ENCODE measurements around the gene KRTAP10-12.

The KRTAP10-12 gene

DNA sequence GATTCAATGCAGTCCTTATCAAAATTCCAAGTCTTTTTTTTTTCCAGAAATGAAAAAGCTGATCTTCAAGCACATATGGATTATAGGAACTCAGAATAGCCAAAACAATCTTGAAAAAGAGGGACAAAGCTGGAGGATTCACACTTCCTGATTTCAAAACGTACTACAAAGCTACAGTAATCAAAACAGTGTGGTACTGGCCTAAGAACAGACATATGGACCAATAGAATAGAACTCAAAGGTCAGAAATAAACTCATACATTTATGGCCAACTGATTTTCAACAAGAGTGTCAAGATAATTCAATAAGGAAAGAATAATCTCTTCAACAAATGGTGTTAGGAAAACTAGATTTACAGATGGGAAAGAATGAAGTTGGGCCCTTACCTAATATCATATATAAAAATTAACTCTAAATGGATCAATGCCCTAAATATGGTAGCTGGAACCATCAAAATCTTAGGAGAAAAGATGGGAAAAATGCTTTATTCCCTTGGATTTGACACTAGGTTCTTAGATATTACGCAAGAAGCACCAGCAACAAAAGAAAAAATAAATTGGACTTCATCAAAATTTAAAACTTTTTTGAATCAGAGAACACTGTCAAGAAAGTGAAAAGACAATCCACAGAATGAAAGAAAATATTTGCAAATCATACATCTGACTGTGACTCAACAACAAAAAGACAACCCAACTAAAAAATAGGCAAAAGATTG lies 4.0 kb upstream of the KRTAP10-12 start:
- Histone ChIP-seq H3K27me3 (ENCODE audit: control insufficient read depth, insufficient read depth, low read length) (no peaks in the 10 kb centered on the region), H3K9ac (ENCODE audit: low read length) (no peak overlapping the region), H3K4me1 (ENCODE audit: control insufficient read depth, low read depth, low read length) (peaks cover 5% of the 10 kb centered on the region), H3K4me3 (ENCODE audit: low read length) (no peak overlapping the region), H3K36me3 (ENCODE audit: control insufficient read depth, low read depth, low read length) (no peaks in the 10 kb centered on the region), H3K27ac (ENCODE audit: low read length) (no peak overlapping the region), H3K9me3 (ENCODE audit: control insufficient read depth, low read depth, low read length) (peaks cover 12% of the 10 kb centered on the region)

DNA sequence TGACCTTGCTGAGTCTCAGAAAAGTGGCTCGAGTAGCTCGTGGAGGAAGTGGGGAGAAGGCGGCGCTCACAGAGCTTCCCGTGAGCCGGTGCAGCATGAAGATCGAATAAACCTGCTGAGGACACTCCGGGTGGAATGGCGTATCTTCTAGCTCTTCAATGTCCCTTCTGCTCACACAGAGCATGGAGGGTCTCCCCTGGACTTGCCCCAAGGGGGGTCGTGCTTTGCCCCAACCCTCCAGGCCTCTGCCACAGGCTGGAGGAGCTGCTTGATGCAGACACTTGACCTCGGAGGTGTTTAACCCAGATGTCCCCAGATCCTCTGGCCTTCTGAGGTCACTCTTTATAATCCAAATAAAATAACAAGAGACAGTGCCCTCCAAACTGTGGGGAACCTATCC lies 2.2 kb upstream of the KRTAP10-12 start:
- Histone ChIP-seq H3K27ac (ENCODE audit: low read length) (no peak overlapping the region), H3K9me3 (ENCODE audit: control insufficient read depth, low read depth, low read length) (peaks cover 12% of the 10 kb centered on the region), H3K36me3 (ENCODE audit: control insufficient read depth, low read depth, low read length) (no peaks in the 10 kb centered on the region), H3K27me3 (ENCODE audit: control insufficient read depth, insufficient read depth, low read length) (no peaks in the 10 kb centered on the region), H3K4me1 (ENCODE audit: control insufficient read depth, low read depth, low read length) (peaks cover 11% of the 10 kb centered on the region), H3K9ac (ENCODE audit: low read length) (no peak overlapping the region), H3K4me3 (ENCODE audit: low read length) (no peak overlapping the region)

DNA sequence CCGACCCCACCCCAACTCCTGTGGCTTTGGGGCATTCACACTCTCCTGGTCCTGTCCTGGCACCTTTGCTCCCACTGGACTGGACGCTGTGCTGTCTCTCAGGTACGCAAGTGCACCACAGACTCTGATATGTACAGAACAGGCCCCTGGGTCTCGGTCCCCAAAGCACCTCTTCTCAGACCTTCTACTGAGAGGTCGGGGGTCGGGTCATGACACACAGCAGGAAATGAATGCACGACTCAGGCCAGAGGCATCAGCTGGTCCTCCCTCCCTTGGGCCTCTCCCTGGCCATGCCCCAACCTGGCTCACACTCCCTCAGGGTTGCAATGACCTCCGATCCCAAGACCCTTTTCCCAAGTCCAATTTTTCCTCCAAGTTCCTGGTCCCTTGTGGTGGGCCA lies 1.8 kb upstream of the KRTAP10-12 start:
- Histone ChIP-seq H3K4me3 (ENCODE audit: low read length) (no peak overlapping the region), H3K36me3 (ENCODE audit: control insufficient read depth, low read depth, low read length) (no peaks in the 10 kb centered on the region), H3K4me1 (ENCODE audit: control insufficient read depth, low read depth, low read length) (peaks cover 15% of the 10 kb centered on the region), H3K9me3 (ENCODE audit: control insufficient read depth, low read depth, low read length) (peaks cover 12% of the 10 kb centered on the region), H3K9ac (ENCODE audit: low read length) (no peak overlapping the region), H3K27ac (ENCODE audit: low read length) (no peak overlapping the region), H3K27me3 (ENCODE audit: control insufficient read depth, insufficient read depth, low read length) (no peaks in the 10 kb centered on the region)

DNA sequence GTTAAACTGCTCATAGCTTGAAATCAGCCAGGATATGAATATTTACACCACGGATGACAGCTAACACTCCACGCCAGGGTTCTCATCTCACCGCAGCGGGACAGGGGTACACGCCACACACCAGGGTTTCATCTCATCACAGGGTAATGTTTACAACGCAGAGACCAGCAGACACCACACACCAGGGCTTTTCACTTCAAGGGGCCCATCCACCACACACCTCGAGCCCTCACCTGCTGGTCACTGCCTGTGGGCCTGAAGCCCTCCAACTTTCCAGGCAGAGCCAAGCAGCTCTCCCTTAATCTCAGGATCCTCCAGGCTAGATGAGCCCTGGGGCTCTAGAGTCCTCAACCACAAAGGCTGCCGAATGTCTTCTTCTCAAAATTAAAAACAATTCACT lies 1.3 kb upstream of the KRTAP10-12 start:
- H3K27ac ChIP-seq (ENCODE audit: low read length), result no peak overlapping the region
- peaks cover 17% of the 10 kb centered on the region for H3K4me1 ChIP-seq (ENCODE audit: control insufficient read depth, low read depth, low read length)

DNA sequence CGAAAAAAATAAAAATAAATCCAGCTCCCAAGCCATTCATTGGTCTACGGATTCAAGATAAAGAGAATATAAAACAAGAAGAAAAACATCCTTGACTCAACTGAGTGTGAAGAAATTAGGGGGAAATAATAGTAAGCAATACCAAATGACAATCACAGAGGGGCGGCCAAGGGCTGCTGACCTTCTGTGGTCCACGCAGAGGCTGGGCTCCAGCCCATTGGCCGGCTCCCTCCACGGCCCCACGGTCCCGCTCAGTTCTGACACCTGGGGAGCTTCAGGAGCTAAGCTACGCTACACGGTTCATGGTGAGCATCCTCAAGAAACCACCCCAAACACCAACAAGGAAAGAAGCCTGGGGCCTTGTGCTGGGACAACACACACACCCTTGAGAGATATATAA lies 400 bp upstream of the KRTAP10-12 start:
- no peaks in the 10 kb centered on the region for H3K27me3 ChIP-seq (ENCODE audit: control insufficient read depth, insufficient read depth, low read length)
- no peak overlapping the region for H3K9ac ChIP-seq (ENCODE audit: low read length)

More for the DNA sequence above, 1.3 kb upstream of the KRTAP10-12 start:
- H3K36me3 ChIP-seq (ENCODE audit: control insufficient read depth, low read depth, low read length), result no peaks in the 10 kb centered on the region
- H3K9ac ChIP-seq (ENCODE audit: low read length), result no peak overlapping the region
- peaks cover 12% of the 10 kb centered on the region for H3K9me3 ChIP-seq (ENCODE audit: control insufficient read depth, low read depth, low read length)
- no peaks in the 10 kb centered on the region for H3K27me3 ChIP-seq (ENCODE audit: control insufficient read depth, insufficient read depth, low read length)
- no peak overlapping the region for H3K4me3 ChIP-seq (ENCODE audit: low read length)

DNA sequence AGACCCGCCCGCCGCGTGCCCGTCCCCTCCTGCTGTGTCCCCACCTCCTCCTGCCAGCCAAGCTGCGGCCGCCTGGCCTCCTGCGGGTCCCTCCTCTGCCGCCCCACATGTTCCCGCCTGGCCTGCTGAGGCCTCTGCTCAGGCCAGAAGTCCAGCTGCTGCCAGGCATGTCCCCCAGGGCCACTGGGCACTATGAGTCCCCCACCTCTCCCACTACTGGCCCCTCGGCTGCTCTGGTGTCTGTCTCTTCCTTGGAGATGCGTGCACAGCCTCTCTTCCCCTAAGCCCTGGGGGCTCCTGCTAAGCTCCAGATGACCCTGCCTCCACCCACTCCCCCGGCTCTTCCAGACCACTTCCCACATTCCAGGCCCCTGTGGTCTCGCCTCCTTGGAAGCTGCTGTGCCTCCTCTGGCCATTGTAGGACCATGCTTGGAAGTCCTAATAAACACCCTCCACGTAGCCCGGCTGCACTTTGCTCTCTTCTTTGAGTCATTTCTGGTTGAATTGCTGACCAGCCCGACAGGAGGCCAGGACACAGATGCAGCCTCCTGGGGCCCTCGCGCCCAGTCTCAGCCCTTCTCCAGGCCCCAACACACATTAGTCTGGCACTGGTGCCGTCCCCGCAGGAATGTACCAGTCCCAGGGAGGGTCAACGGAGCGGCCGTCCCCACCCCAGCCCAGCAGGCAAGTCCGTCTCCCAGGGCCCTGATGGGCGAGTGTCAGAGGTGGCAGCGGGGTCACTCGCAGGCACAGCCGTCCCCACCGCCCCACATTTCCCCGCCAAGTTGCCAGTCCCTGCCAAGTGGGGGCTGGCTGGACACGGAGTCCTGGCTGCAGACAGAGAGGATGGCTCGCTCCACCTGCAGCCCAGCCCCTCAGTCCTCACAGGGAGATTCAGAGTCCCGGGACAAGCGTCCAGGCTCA lies 1.1 kb downstream of the KRTAP10-12 start:
- Histone ChIP-seq H3K27me3 (ENCODE audit: control insufficient read depth, insufficient read depth, low read length) (no peaks in the 10 kb centered on the region), H3K9ac (ENCODE audit: low read length) (no peak overlapping the region), H3K4me3 (ENCODE audit: low read length) (no peak overlapping the region), H3K9me3 (ENCODE audit: control insufficient read depth, low read depth, low read length) (peaks cover 5% of the 10 kb centered on the region), H3K36me3 (ENCODE audit: control insufficient read depth, low read depth, low read length) (no peaks in the 10 kb centered on the region), H3K27ac (ENCODE audit: low read length) (no peak overlapping the region), H3K4me1 (ENCODE audit: control insufficient read depth, low read depth, low read length) (peaks cover 25% of the 10 kb centered on the region)

More for the DNA sequence above, 400 bp upstream of the KRTAP10-12 start:
- Histone ChIP-seq H3K4me3 (ENCODE audit: low read length) (no peak overlapping the region), H3K9me3 (ENCODE audit: control insufficient read depth, low read depth, low read length) (peaks cover 12% of the 10 kb centered on the region), H3K27ac (ENCODE audit: low read length) (no peak overlapping the region), H3K36me3 (ENCODE audit: control insufficient read depth, low read depth, low read length) (no peaks in the 10 kb centered on the region), H3K4me1 (ENCODE audit: control insufficient read depth, low read depth, low read length) (peaks cover 19% of the 10 kb centered on the region)

DNA sequence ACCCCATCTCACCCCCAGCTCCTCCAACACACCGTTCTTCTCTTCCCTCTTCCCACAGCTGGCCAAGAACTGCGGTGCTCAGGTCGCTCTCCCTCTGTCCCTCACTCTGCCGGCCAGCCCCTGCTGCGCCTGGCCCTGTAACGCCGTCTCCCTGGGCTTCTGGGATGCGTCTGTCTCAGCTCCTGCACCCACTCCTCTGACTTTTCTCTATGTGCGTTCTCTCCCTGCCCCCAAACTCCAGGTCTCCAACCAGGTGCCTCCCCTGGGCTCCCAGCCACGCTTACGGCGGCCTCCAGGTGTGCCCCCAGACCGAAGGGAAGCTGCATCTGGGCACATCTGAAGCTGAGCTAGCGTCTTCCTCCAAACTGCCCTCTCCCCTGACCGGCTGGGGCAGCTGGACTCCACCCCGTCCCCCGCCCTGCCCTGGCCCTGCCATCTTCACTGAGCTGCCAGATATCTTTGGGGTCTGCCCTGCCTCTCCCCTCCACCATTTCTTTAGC lies 2.6 kb downstream of the KRTAP10-12 start:
- Histone ChIP-seq H3K9ac (ENCODE audit: low read length) (no peak overlapping the region), H3K27ac (ENCODE audit: low read length) (no peak overlapping the region), H3K4me1 (ENCODE audit: control insufficient read depth, low read depth, low read length) (peaks cover 39% of the 10 kb centered on the region), H3K36me3 (ENCODE audit: control insufficient read depth, low read depth, low read length) (no peaks in the 10 kb centered on the region), H3K9me3 (ENCODE audit: control insufficient read depth, low read depth, low read length) (no peaks in the 10 kb centered on the region), H3K27me3 (ENCODE audit: control insufficient read depth, insufficient read depth, low read length) (peaks cover 4% of the 10 kb centered on the region), H3K4me3 (ENCODE audit: low read length) (no peak overlapping the region)

DNA sequence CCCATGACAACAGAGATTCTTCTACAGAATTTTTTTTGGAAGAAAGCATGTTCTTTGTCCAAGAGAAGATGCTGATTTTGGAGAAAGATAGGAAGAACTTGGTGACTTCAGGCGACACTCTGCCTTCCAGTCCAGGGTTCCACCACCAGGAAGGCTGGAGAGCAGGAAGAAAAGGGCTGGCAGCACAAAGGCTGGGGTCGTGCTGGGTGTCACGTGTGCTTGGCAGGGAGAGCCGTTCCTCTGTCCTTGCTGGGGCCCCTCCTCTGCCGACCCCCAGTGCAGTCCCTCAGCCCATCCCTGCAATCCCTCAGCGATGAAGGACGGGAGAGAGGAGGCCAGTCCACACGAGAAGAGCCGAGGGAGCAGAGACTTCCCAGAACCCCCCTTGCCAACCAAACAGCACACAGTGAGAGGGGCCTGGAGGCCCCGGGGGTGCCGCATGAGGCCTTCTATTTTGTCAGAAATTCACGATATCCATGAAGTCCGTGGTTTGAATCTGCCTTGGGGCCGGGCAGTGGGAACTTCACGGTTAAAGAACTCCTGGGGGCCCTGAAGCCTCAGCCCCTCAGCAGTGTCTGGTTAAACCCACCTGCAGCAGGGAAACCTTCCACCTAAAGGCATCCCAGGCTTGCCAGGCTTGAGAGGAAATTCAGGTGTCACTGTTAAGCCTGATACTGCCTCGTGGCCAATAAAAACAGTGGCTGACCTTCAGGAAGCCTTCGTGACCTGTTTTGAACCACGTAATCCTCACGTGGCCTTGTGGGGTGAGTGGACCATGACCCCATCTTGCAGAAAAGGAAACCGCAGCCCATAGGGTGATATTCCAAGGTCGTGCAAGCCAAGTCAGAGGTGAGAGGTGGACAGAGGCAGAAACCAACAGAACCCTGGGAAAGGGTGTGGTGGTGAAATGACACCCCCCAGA lies 3.4 kb downstream of the KRTAP10-12 start:
- Histone ChIP-seq H3K4me3 (ENCODE audit: low read length) (no peak overlapping the region), H3K4me1 (ENCODE audit: control insufficient read depth, low read depth, low read length) (peaks cover 41% of the 10 kb centered on the region), H3K9me3 (ENCODE audit: control insufficient read depth, low read depth, low read length) (no peaks in the 10 kb centered on the region), H3K27ac (ENCODE audit: low read length) (no peak overlapping the region), H3K36me3 (ENCODE audit: control insufficient read depth, low read depth, low read length) (no peaks in the 10 kb centered on the region), H3K9ac (ENCODE audit: low read length) (no peak overlapping the region), H3K27me3 (ENCODE audit: control insufficient read depth, insufficient read depth, low read length) (peaks cover 9% of the 10 kb centered on the region)

DNA sequence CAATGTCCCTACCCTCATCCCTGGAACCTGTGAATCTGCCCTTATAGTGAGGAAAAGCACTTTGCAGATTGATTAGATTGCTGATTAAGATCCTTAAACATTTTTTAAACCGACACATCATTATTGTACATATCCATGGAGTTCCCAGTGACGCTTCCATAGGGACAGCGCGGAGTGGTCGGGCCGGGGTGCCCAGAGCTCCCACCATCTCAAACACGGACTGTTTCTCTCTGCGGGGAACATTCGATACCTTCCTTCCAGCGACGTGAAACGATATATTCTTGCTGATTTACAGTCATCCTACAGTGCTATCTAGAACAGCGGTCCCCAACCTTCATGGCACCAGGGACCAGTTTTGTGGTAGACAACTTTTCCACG lies 4.0 kb downstream of the KRTAP10-12 start:
- Histone ChIP-seq H3K27ac (ENCODE audit: low read length) (no peak overlapping the region), H3K9me3 (ENCODE audit: control insufficient read depth, low read depth, low read length) (no peaks in the 10 kb centered on the region), H3K4me3 (ENCODE audit: low read length) (no peak overlapping the region), H3K9ac (ENCODE audit: low read length) (no peak overlapping the region), H3K36me3 (ENCODE audit: control insufficient read depth, low read depth, low read length) (no peaks in the 10 kb centered on the region), H3K27me3 (ENCODE audit: control insufficient read depth, insufficient read depth, low read length) (peaks cover 12% of the 10 kb centered on the region), H3K4me1 (ENCODE audit: control insufficient read depth, low read depth, low read length) (peaks cover 41% of the 10 kb centered on the region)

DNA sequence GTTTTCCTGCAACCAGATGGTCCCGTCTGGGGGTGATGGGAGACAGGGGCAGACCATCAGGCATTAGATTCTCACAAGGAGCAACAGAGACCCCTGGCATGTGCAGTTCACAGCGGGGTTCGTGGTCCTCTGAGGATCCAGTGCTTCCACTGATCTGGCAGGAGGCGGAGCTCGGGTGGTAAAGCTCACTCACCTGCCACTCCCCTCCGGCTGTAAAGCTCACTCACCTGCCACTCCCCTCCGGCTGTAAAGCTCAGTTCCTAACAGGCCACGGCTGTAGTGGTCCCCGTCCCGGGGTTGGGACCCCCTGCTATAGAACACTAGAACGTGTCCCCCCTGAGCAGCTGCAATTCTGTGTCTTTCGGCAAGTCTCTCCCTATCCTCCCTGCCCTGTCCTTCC lies 4.6 kb downstream of the KRTAP10-12 start:
- H3K27me3 ChIP-seq (ENCODE audit: control insufficient read depth, insufficient read depth, low read length), result peaks cover 17% of the 10 kb centered on the region
- H3K36me3 ChIP-seq (ENCODE audit: control insufficient read depth, low read depth, low read length), result no peaks in the 10 kb centered on the region
- H3K9ac ChIP-seq (ENCODE audit: low read length), result no peak overlapping the region
- H3K27ac ChIP-seq (ENCODE audit: low read length), result no peak overlapping the region
- no peaks in the 10 kb centered on the region for H3K9me3 ChIP-seq (ENCODE audit: control insufficient read depth, low read depth, low read length)
- H3K4me1 ChIP-seq (ENCODE audit: control insufficient read depth, low read depth, low read length), result peaks cover 45% of the 10 kb centered on the region
- no peak overlapping the region for H3K4me3 ChIP-seq (ENCODE audit: low read length)
